GM21529 (cell line): ENCODE measurements around the gene GMPR2.
A peak's percentile ranks its signal among the peaks of the same experiment; 100 is the strongest.
"Not testable (repeated sequence)": the region's sequence is repeated elsewhere in the genome, so short reads cannot be mapped to it uniquely, and the experiment has no call there.

Experiments
- ATAC-seq: cut with Tn5 transposase; IDR thresholded peaks from one replicate; pipeline ENCODE4 v1.9.1; 2021; ENCODE audit not compliant: unreplicated experiment

The GMPR2 gene

GRCh38 chr14:24198814-24199524 lies 33.8 kb upstream of the GMPR2 start:
- ATAC-seq, result no peak

GRCh38 chr14:24202538-24202937 lies 30.2 kb upstream of the GMPR2 start:
- ATAC-seq, result not testable (repeated sequence)

- not testable (repeated sequence) for ATAC-seq
Observed at GRCh38 chr14:24203249-24203886, 29.4 kb upstream of the GMPR2 start.

GRCh38 chr14:24204163-24205146 lies 28.3 kb upstream of the GMPR2 start:
- ATAC-seq, result no peak

DNA sequence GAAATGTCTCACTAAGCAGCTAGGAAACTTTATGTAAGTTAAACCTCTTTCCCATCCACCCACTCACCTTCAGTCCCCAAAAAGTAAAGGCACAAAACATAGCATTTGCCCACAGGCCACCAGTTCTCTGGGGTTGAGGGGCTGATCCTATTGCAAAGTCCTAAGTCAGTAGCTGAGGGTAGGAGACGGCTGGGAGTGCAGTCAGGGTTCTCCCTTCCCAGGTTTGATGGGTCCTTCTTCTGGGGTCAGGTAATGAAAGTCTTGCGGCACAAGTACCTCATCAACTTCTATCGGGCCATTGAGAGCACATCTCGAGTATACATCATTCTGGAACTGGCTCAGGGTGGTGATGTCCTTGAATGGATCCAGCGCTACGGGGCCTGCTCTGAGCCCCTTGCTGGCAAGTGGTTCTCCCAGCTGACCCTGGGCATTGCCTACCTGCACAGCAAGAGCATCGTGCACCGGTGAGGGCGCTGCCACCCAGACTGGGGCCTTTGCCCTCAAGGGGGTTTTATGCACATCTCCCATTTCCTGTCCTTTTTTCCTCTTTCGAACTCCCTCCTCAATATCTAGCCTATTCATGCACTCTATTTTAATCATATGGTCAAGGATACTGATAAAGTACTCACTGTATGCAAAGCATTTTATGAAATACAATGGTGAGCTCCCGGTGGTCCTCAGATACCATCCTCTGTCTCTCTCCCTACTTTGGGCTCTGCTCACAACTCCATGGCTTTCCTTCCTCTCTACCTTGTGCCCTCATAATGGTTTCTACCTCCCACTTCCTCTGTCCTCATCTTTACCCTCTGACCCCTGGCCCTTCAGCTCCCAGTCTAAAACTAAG lies 26.2 kb upstream of the GMPR2 start:
- no peak for ATAC-seq

DNA sequence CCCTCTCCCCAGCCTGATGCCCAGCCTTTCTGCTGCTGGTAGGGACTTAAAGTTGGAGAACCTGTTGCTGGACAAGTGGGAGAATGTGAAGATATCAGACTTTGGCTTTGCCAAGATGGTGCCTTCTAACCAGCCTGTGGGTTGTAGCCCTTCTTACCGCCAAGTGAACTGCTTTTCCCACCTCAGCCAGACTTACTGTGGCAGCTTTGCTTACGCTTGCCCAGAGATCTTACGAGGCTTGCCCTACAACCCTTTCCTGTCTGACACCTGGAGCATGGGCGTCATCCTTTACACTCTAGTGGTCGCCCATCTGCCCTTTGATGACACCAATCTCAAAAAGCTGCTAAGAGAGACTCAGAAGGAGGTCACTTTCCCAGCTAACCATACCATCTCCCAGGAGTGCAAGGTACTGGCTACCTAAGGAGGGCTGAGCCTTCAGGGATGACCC lies 25.6 kb upstream of the GMPR2 start:
- ATAC-seq, result no peak

DNA sequence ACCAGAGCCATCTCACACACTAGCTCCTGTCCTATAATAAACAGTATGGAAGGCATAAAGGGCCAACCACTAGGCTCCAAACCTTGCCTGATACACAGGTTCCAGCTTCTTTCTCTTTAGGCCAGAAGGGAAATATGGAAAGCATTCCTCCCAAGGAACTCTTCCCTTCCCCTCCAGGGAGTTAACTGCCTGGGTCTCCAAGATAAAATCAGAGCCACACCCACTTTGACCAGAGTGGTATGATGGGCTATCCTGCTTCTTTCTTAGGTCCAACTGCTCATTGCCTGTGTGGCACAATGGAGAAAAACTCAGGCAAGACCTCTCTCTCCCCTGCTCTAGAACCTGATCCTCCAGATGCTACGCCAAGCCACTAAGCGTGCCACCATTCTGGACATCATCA lies 25.1 kb upstream of the GMPR2 start:
- ATAC-seq, result no peak

DNA sequence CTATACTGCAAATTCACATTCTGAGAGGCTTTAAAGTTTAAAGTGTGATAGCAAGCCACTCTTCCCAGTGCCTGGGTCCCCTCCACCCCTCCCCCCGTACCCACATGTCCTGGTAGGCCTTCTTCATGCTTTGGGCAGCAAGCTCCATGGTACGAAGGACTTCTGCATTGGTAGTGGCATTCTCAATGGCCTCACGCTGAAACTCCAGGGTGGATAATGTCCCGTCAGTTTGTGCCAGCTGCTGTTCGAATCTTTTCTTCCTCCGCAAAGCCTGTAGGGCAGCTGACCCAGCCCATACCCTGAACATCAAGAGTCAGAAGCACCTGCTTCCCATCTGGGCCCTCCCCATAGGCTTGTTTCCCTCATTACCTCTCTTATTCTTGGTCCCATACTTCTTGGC lies 21.4 kb upstream of the GMPR2 start:
- no peak for ATAC-seq

DNA sequence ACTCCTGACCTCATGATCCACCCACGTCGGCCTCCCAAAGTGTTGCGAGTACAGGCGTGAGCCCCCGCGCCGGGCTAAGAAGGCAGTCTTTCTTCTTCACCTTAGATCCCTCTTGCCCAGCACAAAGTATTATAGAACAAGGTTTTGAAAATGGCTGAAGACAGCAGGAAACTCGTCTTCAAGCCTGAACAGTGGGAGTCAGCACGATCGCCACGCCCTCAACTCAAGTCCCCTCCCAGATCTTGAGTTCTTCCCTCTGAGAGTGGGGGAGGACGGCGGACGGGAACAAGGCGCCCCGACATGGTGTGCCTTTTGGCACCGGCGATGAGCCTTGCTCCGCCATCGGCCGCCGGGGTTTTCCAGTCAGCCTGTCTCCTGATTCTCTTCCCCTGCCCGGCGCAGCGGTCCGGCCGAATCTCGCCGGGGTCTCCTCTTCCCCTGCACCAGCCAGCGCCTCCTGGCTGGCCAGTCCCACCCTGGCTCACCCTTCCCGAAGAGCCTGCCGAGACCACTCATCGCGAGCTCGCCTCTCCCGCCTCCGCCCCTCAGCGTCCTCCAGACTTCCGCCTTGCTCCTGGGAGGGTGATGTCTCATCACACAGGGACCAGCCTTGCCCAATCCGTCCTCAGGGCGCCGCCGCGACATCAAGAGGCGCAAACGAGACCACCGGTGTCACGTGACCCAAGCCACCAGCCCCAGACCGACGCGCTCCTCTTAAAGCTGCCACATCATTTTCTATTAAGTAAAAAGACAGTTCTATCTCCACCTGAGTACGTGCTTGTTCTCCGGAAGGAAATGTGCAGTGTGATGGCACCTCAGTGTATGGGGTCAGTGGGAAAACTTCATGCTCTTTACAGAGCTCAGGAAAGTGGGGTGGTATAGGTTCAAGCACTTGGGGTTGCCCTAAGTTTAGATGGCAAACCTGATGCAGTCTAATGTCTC lies 19.5 kb upstream of the GMPR2 start, which contains the start of gene CHMP4A:
CHMP4A (minus strand) TSS at position 565 of the 942 bp plus-strand sequence; CDS start at position 516, 49 bp downstream.
- peak; percentile 85 for ATAC-seq

GRCh38 chr14:24213866-24214662 lies 18.7 kb upstream of the GMPR2 start:
- no peak for ATAC-seq

GRCh38 chr14:24215495-24216344 lies 17.0 kb upstream of the GMPR2 start, which contains the start of gene MDP1:
TSS of gene MDP1 (minus strand) at chr14:24216066. CDS start at chr14:24215955, 111 bp downstream.
- peak; percentile 56 for ATAC-seq

DNA sequence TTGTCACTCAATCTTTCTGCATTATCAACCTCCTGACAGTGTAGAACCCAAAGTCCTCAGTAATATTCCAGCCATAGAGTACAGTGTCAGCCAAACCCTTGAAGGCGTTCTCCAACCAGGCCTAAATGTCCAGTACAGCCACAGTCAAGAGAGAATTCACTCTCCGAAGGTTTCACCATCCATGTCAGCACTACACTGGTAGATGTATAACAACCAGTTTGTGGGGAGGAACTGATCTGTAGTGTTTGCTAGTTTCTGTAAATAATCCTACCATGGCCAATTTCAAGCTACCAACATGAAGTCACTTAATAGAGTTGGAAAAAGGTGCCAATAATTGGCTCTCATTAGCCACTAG lies 16.4 kb upstream of the GMPR2 start:
- ATAC-seq, result no peak

DNA sequence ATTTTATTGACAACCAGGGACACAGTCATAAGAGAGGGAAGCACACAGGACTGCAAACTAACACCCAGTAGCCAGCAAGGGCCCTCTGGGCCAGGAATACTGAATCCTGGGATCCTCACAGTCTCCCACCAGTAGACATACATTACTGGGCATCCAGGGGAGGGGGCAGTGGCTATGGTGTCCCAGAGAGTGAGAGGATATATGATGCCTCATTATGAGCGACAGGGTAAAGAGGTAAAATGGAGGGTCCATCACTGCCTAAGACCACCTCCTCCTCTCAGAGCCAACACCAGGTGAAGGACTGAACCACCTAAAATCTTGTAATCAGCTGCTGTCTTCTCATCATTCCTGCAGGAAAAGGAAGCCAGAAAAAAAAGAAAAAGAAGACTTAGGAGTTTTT lies 15.9 kb upstream of the GMPR2 start:
- not testable (repeated sequence) for ATAC-seq

DNA sequence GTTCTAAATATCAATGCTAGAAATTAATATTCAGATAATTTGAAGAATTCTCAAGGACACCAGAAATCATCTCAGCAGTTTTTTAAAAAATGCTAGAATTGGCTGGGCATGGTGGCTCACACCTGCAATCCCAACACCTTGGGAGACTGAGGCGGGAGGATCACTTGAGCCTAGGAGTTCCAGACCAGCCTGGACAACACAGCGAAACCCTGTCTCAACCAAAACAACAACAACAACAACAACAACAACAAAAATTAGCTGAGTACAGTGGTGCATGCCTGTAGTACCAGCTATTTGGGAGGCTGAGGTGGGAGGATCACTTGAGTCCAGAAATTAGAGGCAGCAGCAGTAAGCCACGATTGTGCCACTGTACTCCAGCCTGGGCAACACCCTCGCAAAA lies 13.6 kb upstream of the GMPR2 start:
- ATAC-seq, result no peak

- ATAC-seq, result no peak
Observed at GRCh38 chr14:24219521-24219920, 13.2 kb upstream of the GMPR2 start.

- not testable (repeated sequence) for ATAC-seq
Observed at GRCh38 chr14:24222987-24223386, 9.7 kb upstream of the GMPR2 start.

DNA sequence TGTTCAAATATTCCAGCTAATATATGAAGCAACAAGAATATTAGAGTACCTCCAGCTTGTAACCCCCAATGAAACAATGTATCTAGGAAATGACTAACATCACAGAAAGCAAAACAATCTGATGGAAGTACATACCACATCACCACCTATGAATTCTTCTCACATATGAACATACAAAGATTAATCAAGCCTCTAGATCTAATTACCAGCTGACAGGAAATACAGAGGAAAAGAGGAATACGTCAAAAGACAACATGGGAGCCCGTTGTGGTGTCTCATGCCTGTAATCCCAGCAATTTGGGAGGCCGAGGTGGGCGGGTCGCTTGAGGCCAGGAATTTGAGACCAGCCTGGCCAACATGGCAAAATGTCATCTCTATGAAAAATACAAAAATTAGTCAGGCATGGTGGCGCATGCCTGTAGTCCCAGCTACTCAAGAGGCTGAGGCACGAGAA lies 8.1 kb upstream of the GMPR2 start:
- no peak for ATAC-seq
